ENCODE measurements around the gene TANK. TPM values are rescaled to one million over a fixed set of nuclear protein-coding genes. Genes with fewer than 3 reads are reported as not detected.
A peak's percentile ranks its signal among the peaks of the same experiment; 100 is the strongest.
"Not testable (repeated sequence)": the region's sequence is repeated elsewhere in the genome, so short reads cannot be mapped to it uniquely, and the experiment has no call there.

The TANK gene
- polyA plus RNA-seq, 12 donors, result 25.0 to 108 (median 36.4) TPM; not detected in 1

- DNase-seq, result no peak
These were observed 28.4 kb upstream of the TANK start for GRCh38 chr2:161131804-161132203.

- not testable (repeated sequence) for DNase-seq
These were observed 27.8 kb upstream of the TANK start for GRCh38 chr2:161132384-161132783.

- no peak for DNase-seq
These were observed 26.9 kb upstream of the TANK start for GRCh38 chr2:161133366-161133765.

GRCh38 chr2:161134547-161135518 is 25.4 kb upstream of the TANK start:
- DNase-seq, result no peak

GRCh38 chr2:161135951-161136593 is 24.2 kb upstream of the TANK start:
- no peak for DNase-seq

GRCh38 chr2:161136696-161137324 is 23.4 kb upstream of the TANK start:
- no peak for DNase-seq

- no peak for DNase-seq
These were observed 21.8 kb upstream of the TANK start for GRCh38 chr2:161138429-161138828.

GRCh38 chr2:161139098-161139987 is 20.9 kb upstream of the TANK start:
- DNase-seq, result no peak

GRCh38 chr2:161141033-161141432 is 19.2 kb upstream of the TANK start:
- no peak for DNase-seq

GRCh38 chr2:161146209-161146775 is 13.9 kb upstream of the TANK start:
- no peak for DNase-seq

GRCh38 chr2:161146996-161147395 is 13.2 kb upstream of the TANK start:
- DNase-seq, result no peak

GRCh38 chr2:161147856-161148255 is 12.4 kb upstream of the TANK start:
- no peak for DNase-seq

GRCh38 chr2:161150704-161151103 is 9.5 kb upstream of the TANK start:
- no peak for DNase-seq

- DNase-seq, result no peak
These were observed 7.9 kb upstream of the TANK start for GRCh38 chr2:161152302-161152701.

GRCh38 chr2:161158882-161159281 is 1.3 kb upstream of the TANK start:
- no peak for DNase-seq

GRCh38 chr2:161159456-161160225 is 587 bp upstream of the TANK start:
- DNase-seq, result no peak

- DNase-seq, result peak; percentile 7
These were observed 962 bp downstream of the TANK start for GRCh38 chr2:161161074-161161706.

- DNase-seq, result no peak
These were observed 3.2 kb downstream of the TANK start for GRCh38 chr2:161163440-161163839.

- DNase-seq, result no peak
These were observed 3.9 kb downstream of the TANK start for GRCh38 chr2:161164161-161164560.

- DNase-seq, result no peak
These were observed 5.0 kb downstream of the TANK start for GRCh38 chr2:161165266-161165665.

All from muscle of arm (tissue), 12 donors.